Measurements from ENCODE around the gene KIF16B.

GRCh38 chr20:16587066-16587465, 13.8 kb upstream of the KIF16B start:
- TF ChIP-seq CTCF (IDR thresholded peaks at IDR 0.05; ENCODE audit: low read depth, low read length) (no peak), EZH2phosphoT487 (IDR thresholded peaks at IDR 0.05; ENCODE audit: low read depth) (no peak)
